ENCODE data around the gene PLXDC2.

Gene PLXDC2

GRCh38 chr10:20118119-20118518, 301.9 kb downstream of the PLXDC2 start:
- no peak for TF ChIP-seq ZNF26 (tag by site-specific recombination; IDR thresholded peaks at IDR 0.05)
- no peak for TF ChIP-seq ZNF248 (tag by site-specific recombination; IDR thresholded peaks at IDR 0.05)
- no peak for TF ChIP-seq ZNF747 (tag by site-specific recombination; IDR thresholded peaks at IDR 0.05)
- no peak for TF ChIP-seq ZNF2 (tag by site-specific recombination; IDR thresholded peaks at IDR 0.05)
- no peak for TF ChIP-seq ZNF785 (tag by site-specific recombination; IDR thresholded peaks at IDR 0.05)
- TF ChIP-seq ZBTB1 (tag by site-specific recombination; IDR thresholded peaks at IDR 0.05): no peak
- TF ChIP-seq OVOL3 (tag by site-specific recombination; IDR thresholded peaks at IDR 0.05): no peak
- no peak for TF ChIP-seq ZXDB (tag by site-specific recombination; IDR thresholded peaks at IDR 0.05)
- TF ChIP-seq EGR2 (tag by site-specific recombination; IDR thresholded peaks at IDR 0.05; ENCODE audit: low read depth): no peak
- no peak for TF ChIP-seq ZNF324 (tag by site-specific recombination; IDR thresholded peaks at IDR 0.05)
- no peak for TF ChIP-seq SCRT2 (tag by site-specific recombination; IDR thresholded peaks at IDR 0.05)
- TF ChIP-seq ZSCAN23 (tag by site-specific recombination; IDR thresholded peaks at IDR 0.05): no peak
- no peak for TF ChIP-seq PBX3 (CRISPR knock-in tag; IDR thresholded peaks at IDR 0.05)
- no peak for TF ChIP-seq PRDM4 (tag by site-specific recombination; IDR thresholded peaks at IDR 0.05)
- no peak for TF ChIP-seq ZBTB48 (tag by site-specific recombination; IDR thresholded peaks at IDR 0.05)
- TF ChIP-seq ZSCAN16 (tag by site-specific recombination; IDR thresholded peaks at IDR 0.05): no peak
- no peak for TF ChIP-seq ZNF660 (tag by site-specific recombination; IDR thresholded peaks at IDR 0.05)
- H3K4me3 ChIP-seq (ENCODE audit: low read depth, low read length): no peak overlapping the region
- CTCF ChIA-PET: no interaction called here
- H3K4me1 ChIP-seq (ENCODE audit: control insufficient read depth, insufficient read depth, low read length): no peaks in the 10 kb centered on the region
- no peaks in the 10 kb centered on the region for H3K36me3 ChIP-seq (ENCODE audit: control insufficient read depth in 2 of 2, insufficient read depth in 1 of 2, low read length in 2 of 2)
- no peaks in the 10 kb centered on the region for H3K9me3 ChIP-seq (ENCODE audit: control insufficient read depth, insufficient read depth, low read depth, low read length)
- POLR2A ChIA-PET: no interaction called here
- no peak overlapping the region for H3K27ac ChIP-seq (ENCODE audit: extremely low read depth, low read depth, low read length)

- Histone ChIP-seq H3K4me3 (ENCODE audit: low read depth, low read length) (no peak overlapping the region), H3K27ac (ENCODE audit: extremely low read depth, low read depth, low read length) (no peak overlapping the region), H3K36me3 (ENCODE audit: control insufficient read depth in 2 of 2, insufficient read depth in 1 of 2, low read length in 2 of 2) (no peaks in the 10 kb centered on the region), H3K4me1 (ENCODE audit: control insufficient read depth, insufficient read depth, low read length) (no peaks in the 10 kb centered on the region), H3K9me3 (ENCODE audit: control insufficient read depth, insufficient read depth, low read depth, low read length) (no peaks in the 10 kb centered on the region)
- ChIA-PET CTCF (interaction anchor here (0.8 kb wide), 1 partner anchor 15 kb away, joined by 4 read pairs; no protein-coding TSS in a partner anchor), POLR2A (no interaction called here)
- TF ChIP-seq ZNF391 (tag by site-specific recombination; IDR thresholded peaks at IDR 0.05; ENCODE audit: borderline replicate concordance, low read depth): no peak
- TF ChIP-seq ZNF449 (tag by site-specific recombination; IDR thresholded peaks at IDR 0.05): no peak
- TF ChIP-seq ZNF571 (tag by site-specific recombination; IDR thresholded peaks at IDR 0.05): no peak
- no peak for TF ChIP-seq ZNF426 (tag by site-specific recombination; IDR thresholded peaks at IDR 0.05)
- TF ChIP-seq ZNF280C (tag by site-specific recombination; IDR thresholded peaks at IDR 0.05): no peak
- TF ChIP-seq TCF7L2 (IDR thresholded peaks at IDR 0.05; ENCODE audit: borderline replicate concordance, low read depth, low read length): no peak
- TF ChIP-seq OVOL3 (tag by site-specific recombination; IDR thresholded peaks at IDR 0.05): no peak
- TF ChIP-seq PATZ1 (tag by site-specific recombination; IDR thresholded peaks at IDR 0.05): no peak
Observed at GRCh38 chr10:20128811-20129210, 312.6 kb downstream of the PLXDC2 start.
